ENCODE measurements around the gene VSTM1.
"Not testable (repeated sequence)": the region's sequence is repeated elsewhere in the genome, so short reads cannot be mapped to it uniquely, and the experiment has no call there.

VSTM1 gene

GRCh38 chr19:54062643-54063042 lies 1.1 kb downstream of the VSTM1 start:
- H3K4me3 ChIP-seq (ENCODE audit: low read length): no peak overlapping the region
- H3K9ac ChIP-seq (ENCODE audit: low read depth, low read length): no peak overlapping the region
- no peaks in the 10 kb centered on the region for H3K27me3 ChIP-seq (ENCODE audit: control insufficient read depth, insufficient read depth, low read length)
- no peaks in the 10 kb centered on the region for H3K4me1 ChIP-seq (ENCODE audit: control insufficient read depth, insufficient read depth, low read length)
- H3K36me3 ChIP-seq (ENCODE audit: insufficient read depth, low read length): no peaks in the 10 kb centered on the region
- no peak overlapping the region for H3K4me2 ChIP-seq (ENCODE audit: low read length)
- no peaks in the 10 kb centered on the region for H3K9me3 ChIP-seq (replicated peaks; ENCODE audit: low read length)

GRCh38 chr19:54047616-54048015 lies 16.1 kb downstream of the VSTM1 start:
- Histone ChIP-seq H3K4me3 (ENCODE audit: low read length) (no peak overlapping the region), H3K9ac (ENCODE audit: low read depth, low read length) (no peak overlapping the region), H3K36me3 (ENCODE audit: insufficient read depth, low read length) (no peaks in the 10 kb centered on the region)

GRCh38 chr19:54045771-54046170 lies 17.9 kb downstream of the VSTM1 start:
- Histone ChIP-seq H3K4me2 (ENCODE audit: low read length) (no peak overlapping the region), H3K9me3 (replicated peaks; ENCODE audit: low read length) (no peaks in the 10 kb centered on the region), H3K4me3 (ENCODE audit: low read length) (no peak overlapping the region), H3K36me3 (ENCODE audit: insufficient read depth, low read length) (no peaks in the 10 kb centered on the region), H3K27me3 (ENCODE audit: control insufficient read depth, insufficient read depth, low read length) (peaks cover 6% of the 10 kb centered on the region), H3K4me1 (ENCODE audit: control insufficient read depth, insufficient read depth, low read length) (no peaks in the 10 kb centered on the region), H3K9ac (ENCODE audit: low read depth, low read length) (no peak overlapping the region)

More at GRCh38 chr19:54047616-54048015, 16.1 kb downstream of the VSTM1 start:
- Histone ChIP-seq H3K27me3 (ENCODE audit: control insufficient read depth, insufficient read depth, low read length) (peaks cover 3% of the 10 kb centered on the region), H3K4me2 (ENCODE audit: low read length) (no peak overlapping the region), H3K9me3 (replicated peaks; ENCODE audit: low read length) (no peaks in the 10 kb centered on the region), H3K4me1 (ENCODE audit: control insufficient read depth, insufficient read depth, low read length) (no peaks in the 10 kb centered on the region)

- H3K9ac ChIP-seq (ENCODE audit: low read depth, low read length): no peak overlapping the region
- H3K36me3 ChIP-seq (ENCODE audit: insufficient read depth, low read length): no peaks in the 10 kb centered on the region
- H3K4me2 ChIP-seq (ENCODE audit: low read length): no peak overlapping the region
- H3K27me3 ChIP-seq (ENCODE audit: control insufficient read depth, insufficient read depth, low read length): peaks cover 6% of the 10 kb centered on the region
- H3K4me3 ChIP-seq (ENCODE audit: low read length): no peak overlapping the region
- H3K4me1 ChIP-seq (ENCODE audit: control insufficient read depth, insufficient read depth, low read length): no peaks in the 10 kb centered on the region
- H3K9me3 ChIP-seq (replicated peaks; ENCODE audit: low read length): no peaks in the 10 kb centered on the region
These were observed 20.7 kb downstream of the VSTM1 start for GRCh38 chr19:54042989-54043388.

GRCh38 chr19:54041969-54042606 lies 21.6 kb downstream of the VSTM1 start:
- H3K4me2 ChIP-seq (ENCODE audit: low read length): no peak overlapping the region
- no peaks in the 10 kb centered on the region for H3K36me3 ChIP-seq (ENCODE audit: insufficient read depth, low read length)
- H3K27me3 ChIP-seq (ENCODE audit: control insufficient read depth, insufficient read depth, low read length): peaks cover 6% of the 10 kb centered on the region
- H3K4me3 ChIP-seq (ENCODE audit: low read length): no peak overlapping the region
- no peaks in the 10 kb centered on the region for H3K9me3 ChIP-seq (replicated peaks; ENCODE audit: low read length)
- no peaks in the 10 kb centered on the region for H3K4me1 ChIP-seq (ENCODE audit: control insufficient read depth, insufficient read depth, low read length)
- H3K9ac ChIP-seq (ENCODE audit: low read depth, low read length): no peak overlapping the region

- no peaks in the 10 kb centered on the region for H3K36me3 ChIP-seq (ENCODE audit: insufficient read depth, low read length)
- no peaks in the 10 kb centered on the region for H3K9me3 ChIP-seq (replicated peaks; ENCODE audit: low read length)
- H3K9ac ChIP-seq (ENCODE audit: low read depth, low read length): no peak overlapping the region
- peaks cover 3% of the 10 kb centered on the region for H3K27me3 ChIP-seq (ENCODE audit: control insufficient read depth, insufficient read depth, low read length)
- H3K4me2 ChIP-seq (ENCODE audit: low read length): no peak overlapping the region
- H3K4me3 ChIP-seq (ENCODE audit: low read length): no peak overlapping the region
- peaks cover 9% of the 10 kb centered on the region for H3K4me1 ChIP-seq (ENCODE audit: control insufficient read depth, insufficient read depth, low read length)
These were observed 23.7 kb downstream of the VSTM1 start for GRCh38 chr19:54040003-54040402.

- not testable (repeated sequence) for H3K4me3 ChIP-seq (ENCODE audit: low read length); H3K9ac ChIP-seq (ENCODE audit: low read depth, low read length); H3K36me3 ChIP-seq (ENCODE audit: insufficient read depth, low read length); H3K27me3 ChIP-seq (ENCODE audit: control insufficient read depth, insufficient read depth, low read length); H3K4me2 ChIP-seq (ENCODE audit: low read length); H3K9me3 ChIP-seq (replicated peaks; ENCODE audit: low read length)
- peaks cover 13% of the 10 kb centered on the region for H3K4me1 ChIP-seq (ENCODE audit: control insufficient read depth, insufficient read depth, low read length)
These were observed 27.2 kb downstream of the VSTM1 start for GRCh38 chr19:54036542-54036941.

GRCh38 chr19:54035215-54036178 lies 28.2 kb downstream of the VSTM1 start:
- peaks cover 13% of the 10 kb centered on the region for H3K4me1 ChIP-seq (ENCODE audit: control insufficient read depth, insufficient read depth, low read length)
- no peaks in the 10 kb centered on the region for H3K9me3 ChIP-seq (replicated peaks; ENCODE audit: low read length)
- no peaks in the 10 kb centered on the region for H3K36me3 ChIP-seq (ENCODE audit: insufficient read depth, low read length)
- no peaks in the 10 kb centered on the region for H3K27me3 ChIP-seq (ENCODE audit: control insufficient read depth, insufficient read depth, low read length)
- no peak overlapping the region for H3K4me3 ChIP-seq (ENCODE audit: low read length)
- peak overlapping the region; percentile 28 for H3K4me2 ChIP-seq (ENCODE audit: low read length)
- H3K9ac ChIP-seq (ENCODE audit: low read depth, low read length): no peak overlapping the region

GRCh38 chr19:54030895-54031586 lies 32.7 kb downstream of the VSTM1 start:
- H3K9me3 ChIP-seq (replicated peaks; ENCODE audit: low read length): no peaks in the 10 kb centered on the region
- peaks cover 13% of the 10 kb centered on the region for H3K4me1 ChIP-seq (ENCODE audit: control insufficient read depth, insufficient read depth, low read length)
- peaks cover 5% of the 10 kb centered on the region for H3K27me3 ChIP-seq (ENCODE audit: control insufficient read depth, insufficient read depth, low read length)
- H3K4me2 ChIP-seq (ENCODE audit: low read length): peak overlapping the region; percentile 59
- H3K4me3 ChIP-seq (ENCODE audit: low read length): peak overlapping the region; percentile 35
- no peaks in the 10 kb centered on the region for H3K36me3 ChIP-seq (ENCODE audit: insufficient read depth, low read length)
- no peak overlapping the region for H3K9ac ChIP-seq (ENCODE audit: low read depth, low read length)

GRCh38 chr19:54029930-54030490 lies 33.7 kb downstream of the VSTM1 start:
- H3K9ac ChIP-seq (ENCODE audit: low read depth, low read length): no peak overlapping the region
- H3K27me3 ChIP-seq (ENCODE audit: control insufficient read depth, insufficient read depth, low read length): peaks cover 5% of the 10 kb centered on the region
- H3K36me3 ChIP-seq (ENCODE audit: insufficient read depth, low read length): no peaks in the 10 kb centered on the region
- no peak overlapping the region for H3K4me3 ChIP-seq (ENCODE audit: low read length)
- H3K4me1 ChIP-seq (ENCODE audit: control insufficient read depth, insufficient read depth, low read length): peaks cover 4% of the 10 kb centered on the region
- H3K4me2 ChIP-seq (ENCODE audit: low read length): no peak overlapping the region
- no peaks in the 10 kb centered on the region for H3K9me3 ChIP-seq (replicated peaks; ENCODE audit: low read length)

- no peaks in the 10 kb centered on the region for H3K4me1 ChIP-seq (ENCODE audit: control insufficient read depth, insufficient read depth, low read length)
- no peaks in the 10 kb centered on the region for H3K9me3 ChIP-seq (replicated peaks; ENCODE audit: low read length)
- no peak overlapping the region for H3K4me3 ChIP-seq (ENCODE audit: low read length)
- no peak overlapping the region for H3K9ac ChIP-seq (ENCODE audit: low read depth, low read length)
- H3K36me3 ChIP-seq (ENCODE audit: insufficient read depth, low read length): no peaks in the 10 kb centered on the region
- no peak overlapping the region for H3K4me2 ChIP-seq (ENCODE audit: low read length)
- peaks cover 5% of the 10 kb centered on the region for H3K27me3 ChIP-seq (ENCODE audit: control insufficient read depth, insufficient read depth, low read length)
These were observed 34.4 kb downstream of the VSTM1 start for GRCh38 chr19:54029301-54029700.
